Measurements from ENCODE around the gene SPATA2.

DNA sequence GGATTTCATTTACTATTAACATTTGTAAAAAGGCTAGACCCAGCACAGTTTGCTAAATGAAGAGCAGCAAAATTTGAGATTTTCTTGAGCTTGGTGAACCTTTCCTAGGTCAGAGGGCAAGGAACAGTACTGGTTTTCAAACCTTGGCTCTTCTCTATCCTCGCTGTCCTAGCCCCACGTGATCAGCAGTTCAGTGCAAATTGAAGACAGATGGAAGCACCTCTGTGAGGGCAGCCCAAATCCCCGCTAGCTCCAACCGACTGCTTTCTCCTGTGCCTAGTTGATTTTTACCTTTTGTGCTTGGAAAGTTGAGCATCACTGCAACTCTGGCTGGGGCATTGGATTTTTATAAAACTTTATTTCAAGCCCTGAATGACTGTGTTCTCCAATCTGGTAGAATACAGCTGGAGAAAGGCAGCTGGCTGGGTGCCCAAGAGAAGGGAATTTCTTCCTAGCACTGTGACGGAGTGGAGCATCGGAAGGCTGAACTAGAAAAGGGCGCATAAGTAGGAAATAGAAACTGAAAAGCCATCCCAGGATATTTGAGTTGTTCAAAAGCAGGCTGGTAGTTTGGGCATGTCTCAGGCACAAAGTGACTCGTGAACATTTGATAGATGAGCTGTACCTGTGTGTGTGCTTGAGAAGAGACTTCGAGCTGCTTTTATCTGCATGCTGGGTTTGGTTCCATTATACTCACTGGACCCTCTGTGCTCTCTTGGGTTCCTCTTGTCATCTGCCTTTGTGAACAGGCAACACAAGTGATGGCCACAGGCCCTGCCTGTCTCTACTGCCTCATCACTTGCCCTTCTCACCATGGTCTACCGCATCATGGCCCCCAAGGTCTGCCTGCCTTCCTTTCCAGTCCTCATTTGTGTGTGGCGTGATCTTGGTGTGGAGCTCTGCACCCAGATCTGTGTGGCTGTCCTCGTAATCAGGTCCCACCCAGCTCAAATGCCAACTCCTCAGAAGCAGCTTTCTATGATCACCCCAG lies 23.1 kb upstream of the SPATA2 start:
- TF ChIP-seq, protein P1, sequence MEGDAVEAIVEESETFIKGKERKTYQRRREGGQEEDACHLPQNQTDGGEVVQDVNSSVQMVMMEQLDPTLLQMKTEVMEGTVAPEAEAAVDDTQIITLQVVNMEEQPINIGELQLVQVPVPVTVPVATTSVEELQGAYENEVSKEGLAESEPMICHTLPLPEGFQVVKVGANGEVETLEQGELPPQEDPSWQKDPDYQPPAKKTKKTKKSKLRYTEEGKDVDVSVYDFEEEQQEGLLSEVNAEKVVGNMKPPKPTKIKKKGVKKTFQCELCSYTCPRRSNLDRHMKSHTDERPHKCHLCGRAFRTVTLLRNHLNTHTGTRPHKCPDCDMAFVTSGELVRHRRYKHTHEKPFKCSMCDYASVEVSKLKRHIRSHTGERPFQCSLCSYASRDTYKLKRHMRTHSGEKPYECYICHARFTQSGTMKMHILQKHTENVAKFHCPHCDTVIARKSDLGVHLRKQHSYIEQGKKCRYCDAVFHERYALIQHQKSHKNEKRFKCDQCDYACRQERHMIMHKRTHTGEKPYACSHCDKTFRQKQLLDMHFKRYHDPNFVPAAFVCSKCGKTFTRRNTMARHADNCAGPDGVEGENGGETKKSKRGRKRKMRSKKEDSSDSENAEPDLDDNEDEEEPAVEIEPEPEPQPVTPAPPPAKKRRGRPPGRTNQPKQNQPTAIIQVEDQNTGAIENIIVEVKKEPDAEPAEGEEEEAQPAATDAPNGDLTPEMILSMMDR (IDR thresholded peaks at IDR 0.05; ENCODE audit: control extremely low read depth in 1 of 3, insufficient read depth in 1 of 3, low read depth in 1 of 3, low read length in 3 of 3), result no peak
- TF ChIP-seq NRF1 (IDR thresholded peaks at IDR 0.05; ENCODE audit: low read depth, low read length), result no peak
- TF ChIP-seq CBX8 (IDR thresholded peaks at IDR 0.05; ENCODE audit: borderline replicate concordance, low read depth, low read length), result no peak
- no peak for TF ChIP-seq POLR2A (IDR thresholded peaks at IDR 0.05; ENCODE audit: control extremely low read depth in 1 of 2, low read depth in 2 of 2, low read length in 2 of 2)
- no peak for TF ChIP-seq SRF (IDR thresholded peaks at IDR 0.05; ENCODE audit: low read depth, low read length)
- no peak for TF ChIP-seq MAFK (IDR thresholded peaks at IDR 0.05; ENCODE audit: low read depth, low read length)
- TF ChIP-seq SP2 (IDR thresholded peaks at IDR 0.05; ENCODE audit: low read length), result no peak
- no peak for TF ChIP-seq RXRA (IDR thresholded peaks at IDR 0.05; ENCODE audit: insufficient read depth, low read depth, low read length)
- TF ChIP-seq YY1 (IDR thresholded peaks at IDR 0.05; ENCODE audit: low read depth, low read length), result no peak
- no peak for TF ChIP-seq KDM1A (IDR thresholded peaks at IDR 0.05; ENCODE audit: borderline replicate concordance, low read length)
- no peak for TF ChIP-seq JUND (IDR thresholded peaks at IDR 0.05; ENCODE audit: low read length)
- no peak for TF ChIP-seq CEBPB (IDR thresholded peaks at IDR 0.05; ENCODE audit: low read depth, low read length)

All from H1 (cell line).